Activated CD8-positive, alpha-beta memory T cell treated with anti-CD3 and anti-CD28 coated beads, Interleukin-2, amount 50 U/mL, for 24 hours (primary cell): ENCODE data around the gene SART1.
"Not testable (repeated sequence)": the region's sequence is repeated elsewhere in the genome, so short reads cannot be mapped to it uniquely, and the experiment has no call there.

ENCODE experiments used
- DNase-seq: peaks from one replicate; pipeline ENCODE4 v3.0.0-alpha.2; 2020; ENCODE audit errors: extremely low read depth

The SART1 gene

GRCh38 chr11:65934014-65934413 is 27.5 kb upstream of the SART1 start:
- DNase-seq = no peak

- no peak for DNase-seq
Observed at GRCh38 chr11:65937766-65938165, 23.8 kb upstream of the SART1 start.

- no peak for DNase-seq
Observed at GRCh38 chr11:65941720-65942310, 19.7 kb upstream of the SART1 start.

GRCh38 chr11:65942531-65942930 is 19.0 kb upstream of the SART1 start:
- no peak for DNase-seq

GRCh38 chr11:65944191-65944590 is 17.3 kb upstream of the SART1 start:
- no peak for DNase-seq

GRCh38 chr11:65944767-65945166 is 16.8 kb upstream of the SART1 start:
- no peak for DNase-seq

- DNase-seq = no peak
Observed at GRCh38 chr11:65945430-65945911, 16.1 kb upstream of the SART1 start, which contains the start of gene TSGA10IP. Gene TSGA10IP (plus strand): TSS chr11:65945480. CDS start chr11:65945676, 196 bp downstream.

- DNase-seq = no peak
Observed at GRCh38 chr11:65945941-65946558, 15.5 kb upstream of the SART1 start.

GRCh38 chr11:65946655-65947054 is 14.9 kb upstream of the SART1 start:
- no peak for DNase-seq

- no peak for DNase-seq
Observed at GRCh38 chr11:65947133-65947532, 14.4 kb upstream of the SART1 start.

- no peak for DNase-seq
Observed at GRCh38 chr11:65947603-65948125, 13.9 kb upstream of the SART1 start.

- DNase-seq = not testable (repeated sequence)
Observed at GRCh38 chr11:65950711-65951110, 10.8 kb upstream of the SART1 start.

- DNase-seq = not testable (repeated sequence)
Observed at GRCh38 chr11:65951641-65952040, 9.9 kb upstream of the SART1 start.

GRCh38 chr11:65952052-65952521 is 9.4 kb upstream of the SART1 start:
- no peak for DNase-seq

GRCh38 chr11:65953471-65953870 is 8.1 kb upstream of the SART1 start:
- DNase-seq = no peak

- no peak for DNase-seq
Observed at GRCh38 chr11:65954771-65955170, 6.8 kb upstream of the SART1 start.

GRCh38 chr11:65958291-65958690 is 3.2 kb upstream of the SART1 start:
- DNase-seq = no peak

- DNase-seq = no peak
Observed at GRCh38 chr11:65958774-65959420, 2.6 kb upstream of the SART1 start.

GRCh38 chr11:65960824-65961266 is 689 bp upstream of the SART1 start:
- no peak for DNase-seq

GRCh38 chr11:65962141-65962564 is 619 bp downstream of the SART1 start:
- DNase-seq = no peak

- no peak for DNase-seq
Observed at GRCh38 chr11:65964906-65965305, 3.4 kb downstream of the SART1 start.

GRCh38 chr11:65965986-65966762 is 4.6 kb downstream of the SART1 start:
- DNase-seq = no peak
